GM12878 (cell line): ENCODE measurements around the gene RNASEH2A. TPM values are rescaled to one million over a fixed set of nuclear protein-coding genes. Genes with fewer than 3 reads are reported as not detected.

Source experiments
- ATAC-seq: fragments of 200-7000 bp; cut with Tn5 transposase; 3 replicates; pipeline ENCODE4 v1.9.1; 2020; ENCODE audit warnings: mild to moderate bottlenecking, moderate library complexity
- BruUV-seq: library from RNA; stranded (reverse); fragments of 400-500 nt; replicated peaks from 2 replicates; lab custom pipeline; 2021; lab: Mats Ljungman, UMichigan
- CTCF ChIA-PET: fragments of 300-600 bp; sonication (Branson Sonifier 250); formaldehyde crosslinking; extraction: SDS; loops from one replicate; lab custom pipeline; 2021; ENCODE audit warnings: inconsistent platforms; lab: Yijun Ruan, JAX
- POLR2A ChIA-PET: fragments of 350-600 bp; formaldehyde crosslinking; extraction: SDS; loops from one replicate; lab custom pipeline; 2021; ENCODE audit warnings: inconsistent platforms; lab: Charles Lee
- RAD21 ChIA-PET: fragments of 300-600 bp; sonication (Branson Sonifier 250); formaldehyde crosslinking; loops from one replicate; lab custom pipeline; 2023; ENCODE audit warnings: antibody characterized with exemption; ENCODE audit not compliant: unreplicated experiment; lab: Charles Lee
- SMC1A ChIA-PET: fragments of 300-600 bp; sonication (Branson Sonifier 250); formaldehyde crosslinking; loops from one replicate; lab custom pipeline; 2023; ENCODE audit not compliant: unreplicated experiment, uncharacterized antibody; lab: Charles Lee
- DNase-seq: peaks from one replicate; pipeline ENCODE4 v3.0.0-alpha.2; 2011; ENCODE audit warnings: low read depth, low spot score
- FAIRE-seq: peaks from 3 replicates; lab custom pipeline; 2011; peaks lifted over from hg19 to GRCh38; lab: Jason Lieb, UNC
- H2AFZ ChIP-seq: 2 replicates; pipeline ENCODE4 v1.6.0; 2011; ENCODE audit warnings: low read depth, low read length, control low read depth; ENCODE audit not compliant: control insufficient read depth
- H3K27ac ChIP-seq: 2 replicates; pipeline ENCODE4 v1.5.1; 2011; ENCODE audit warnings: control low read depth; ENCODE audit not compliant: control insufficient read depth, insufficient read depth
- H3K27me3 ChIP-seq, 2 experiments: replicated peaks in 1 of 2; 2 replicates each; pipeline versions ENCODE4 v1.6.0 to v1.6.1; 2011; ENCODE audit warnings: low read length in 1 of 2; ENCODE audit not compliant: control insufficient read depth in 2 of 2, insufficient read depth in 2 of 2
- H3K36me3 ChIP-seq, 2 experiments: 2 replicates each; pipeline ENCODE4 v1.5.1; 2011; ENCODE audit warnings: low read length in 1 of 2; ENCODE audit not compliant: control insufficient read depth in 2 of 2, insufficient read depth in 2 of 2
- H3K4me1 ChIP-seq: 2 replicates; pipeline ENCODE4 v1.6.1; 2011; ENCODE audit warnings: mild to moderate bottlenecking, low read length, moderate library complexity, mixed read lengths; ENCODE audit not compliant: control insufficient read depth, insufficient read depth
- H3K4me2 ChIP-seq: 2 replicates; pipeline ENCODE4 v1.6.0; 2011; ENCODE audit warnings: control low read depth; ENCODE audit not compliant: control insufficient read depth, insufficient read depth
- H3K4me3 ChIP-seq: fragments of 200-600 bp; sonication (generic); 2 replicates; pipeline ENCODE4 v1.5.1; 2016
- H3K79me2 ChIP-seq: 2 replicates; pipeline ENCODE4 v1.6.0; 2011; ENCODE audit warnings: low read length; ENCODE audit not compliant: control insufficient read depth, insufficient read depth
- H3K9ac ChIP-seq: 2 replicates; pipeline ENCODE4 v1.8.0; 2011; ENCODE audit warnings: low read length, control low read depth, mixed read lengths; ENCODE audit not compliant: control insufficient read depth, insufficient read depth
- H3K9me3 ChIP-seq: replicated peaks from 3 replicates; pipeline ENCODE4 v1.5.1; 2011; ENCODE audit warnings: mild to moderate bottlenecking, low read length; ENCODE audit not compliant: control insufficient read depth, insufficient read depth
- H4K20me1 ChIP-seq: 2 replicates; pipeline ENCODE4 v1.6.0; 2011; ENCODE audit not compliant: control insufficient read depth, insufficient read depth
- ASH2L ChIP-seq: fragments of 300-600, 200-600 bp; sonication (generic); IDR thresholded peaks from 2 replicates; pipeline ENCODE4 v1.6.1; 2017; ENCODE audit warnings: low read depth, mild to moderate bottlenecking, borderline replicate concordance
- CBX5 ChIP-seq: sonication (generic); IDR thresholded peaks from 2 replicates; pipeline ENCODE4 v1.6.1; 2016; ENCODE audit warnings: low read depth, moderate library complexity, mild to moderate bottlenecking, inconsistent platforms
- CHD4 ChIP-seq: fragments of 200-600 bp; sonication (generic); IDR thresholded peaks from 2 replicates; pipeline ENCODE4 v1.6.1; 2016; ENCODE audit warnings: mild to moderate bottlenecking
- CUX1 ChIP-seq: IDR thresholded peaks from 2 replicates; pipeline ENCODE4 v1.6.1; 2012; ENCODE audit warnings: improper control_type of control experiment, low read depth, low read length; ENCODE audit not compliant: insufficient replicate concordance
- DPF2 ChIP-seq: fragments of 450-650 bp; IDR thresholded peaks from 2 replicates; pipeline ENCODE4 v1.6.1; 2017; ENCODE audit warnings: mild to moderate bottlenecking
- EED ChIP-seq: sonication (generic); IDR thresholded peaks from 2 replicates; pipeline ENCODE4 v1.6.1; 2016; ENCODE audit warnings: antibody characterized with exemption, low read depth
- GATAD2B ChIP-seq: fragments of 450-650 bp; conservative IDR thresholded peaks from 2 replicates; pipeline ENCODE4 v1.6.1; 2017; ENCODE audit warnings: low read depth, mild to moderate bottlenecking, moderate library complexity
- IRF3 ChIP-seq: fragments of 450-650 bp; IDR thresholded peaks from 2 replicates; pipeline ENCODE4 v1.6.1; 2014; ENCODE audit warnings: mild to moderate bottlenecking
- MLLT1 ChIP-seq: fragments of 450-650 bp; IDR thresholded peaks from 2 replicates; pipeline ENCODE4 v1.6.1; 2016; ENCODE audit warnings: mild to moderate bottlenecking
- MXI1 ChIP-seq: fragments of 150-350 bp; IDR thresholded peaks from 2 replicates; pipeline ENCODE4 v1.6.1; 2011; ENCODE audit warnings: low read depth, mild to moderate bottlenecking, inconsistent platforms, low read length, improper control_type of control experiment
- NBN ChIP-seq: fragments of 450-650 bp; IDR thresholded peaks from 2 replicates; pipeline ENCODE4 v1.6.1; 2016
- NFXL1 ChIP-seq: fragments of 450-650 bp; IDR thresholded peaks from 2 replicates; pipeline ENCODE4 v1.6.1; 2017; ENCODE audit warnings: antibody characterized with exemption, mild to moderate bottlenecking, borderline replicate concordance
- RAD51 ChIP-seq: fragments of 450-650 bp; IDR thresholded peaks from 2 replicates; pipeline ENCODE4 v1.6.1; 2016; ENCODE audit warnings: moderate library complexity, mild to moderate bottlenecking, inconsistent platforms
- SUPT20H ChIP-seq: IDR thresholded peaks from 2 replicates; pipeline ENCODE4 v1.6.1; 2011; ENCODE audit warnings: low read depth, mild to moderate bottlenecking, low read length, moderate library complexity, borderline replicate concordance; ENCODE audit not compliant: control insufficient read depth
- TAF1 ChIP-seq: IDR thresholded peaks from 2 replicates; pipeline ENCODE4 v1.6.1; 2011; ENCODE audit warnings: mild to moderate bottlenecking, low read depth, low read length, borderline replicate concordance
- TBL1XR1 ChIP-seq: IDR thresholded peaks from 2 replicates; pipeline ENCODE4 v1.6.1; 2012; ENCODE audit warnings: low read depth, low read length, improper control_type of control experiment
- YY1 ChIP-seq: IDR thresholded peaks from 2 replicates; pipeline ENCODE4 v1.6.1; 2011; ENCODE audit warnings: low read depth, mild to moderate bottlenecking, low read length
- ZBED1 ChIP-seq: IDR thresholded peaks from 2 replicates; pipeline ENCODE4 v1.6.1; 2016; ENCODE audit warnings: borderline replicate concordance
- WGBS: methylation state at CpG from one replicate; pipeline ENCODE4 v1.1.6; 2016; ENCODE audit warnings: low lambda C conversion rate; ENCODE audit not compliant: insufficient replicate concordance, insufficient coverage; ENCODE audit errors: missing lambda C conversion rate; 5-methylcytosine and 5-hydroxymethylcytosine counted together
- in situ Hi-C: fragments of 300-500 bp; cut with MboI; formaldehyde crosslinking; loops from 9 replicates; pipeline ENCODE4 v1.14.3; 2018; ENCODE audit warnings: mixed read lengths
- intact Hi-C: fragments of 100-400 bp; cut with micrococcal nuclease; formaldehyde crosslinking; loops from one replicate; pipeline ENCODE4 v1.14.2; 2022; ENCODE audit not compliant: unreplicated experiment
- polyA plus RNA-seq, 11 experiments: library from polyadenylated mRNA; depleted of rRNA in 4 of 11; unstranded in 6 of 11; stranded (reverse) in 5 of 11; fragments of >200 nt; fragmentation: Nextera tagmentation in 4 of 11; fragmentation: Illumina TruSeq in 1 of 11; extraction: Ambion mirVana in 4 of 11; extraction: Trizol in 1 of 11; gene quantifications; 1 replicate in 1 of 11; 2 replicates in 10 of 11; pipeline versions ENCODE4 v1.2.1 to v1.2.3, GENCODE V29; 2011 to 2016; ENCODE audit warnings: inconsistent platforms in 2 of 11, missing spikeins in 2 of 11, low read depth in 1 of 11
- total RNA-seq, 4 experiments: library from RNA; depleted of rRNA in 3 of 4; stranded (reverse); fragments of >200 nt in 3 of 4; fragmentation: Illumina TruSeq in 1 of 4; extraction: Trizol in 1 of 4; gene quantifications; 2 replicates each; pipeline versions ENCODE4 v1.2.1 to v1.2.3, GENCODE V29; 2013 to 2021

Gene RNASEH2A
- total and polyA plus RNA-seq, 10 of the 15 experiments (the other 5 are each of a cell fraction or from before 2014, with no cell fraction given) = 17.4 to 103 (median 40.4) TPM

- RAD21 ChIA-PET = interaction anchor here (0.5 kb wide), 1 partner anchor 368 kb away, joined by 3 read pairs; no protein-coding TSS in a partner anchor
- Histone ChIP-seq H3K4me1 (peaks cover 68% of the 10 kb centered on the region), H3K9me3 (no peaks in the 10 kb centered on the region), H3K79me2 (peaks cover 16% of the 10 kb centered on the region), H4K20me1 (no peaks in the 10 kb centered on the region), H3K27ac (peak overlapping the region; percentile 97), H3K27me3 (no peaks in the 10 kb centered on the region), H3K4me2 (no peak overlapping the region), H3K36me3 (no peaks in the 10 kb centered on the region), H3K9ac (peak overlapping the region; percentile 77; the same call in 1 of the 2 replicates), H2AFZ (no peak overlapping the region), H3K4me3 (no peak overlapping the region)
- CTCF ChIA-PET = interaction anchor here (4.1 kb wide), 1 partner anchor 11 kb away, joined by 22 read pairs; no protein-coding TSS in a partner anchor
- DNase-seq = no peak
- ATAC-seq = no peak
- 2% methylated on average over 5 of the region's 5 CpGs for WGBS
- SMC1A ChIA-PET = interaction anchor here (1.2 kb wide), 1 partner anchor 11 kb away, joined by 6 read pairs; no protein-coding TSS in a partner anchor
- no TSS peak for BruUV-seq
- in situ Hi-C loops = no loop called here
- FAIRE-seq = peak; percentile 57
- intact Hi-C loops = loop anchor here (5.0 to 10.0 kb wide), 3 partner anchors 152 to 1690 kb away; partner anchors contain the start of genes CALR, ZNF490 and ZNF791
- POLR2A ChIA-PET = no interaction called here
- TF ChIP-seq RAD51 (no peak), MXI1 (peak; percentile 25; the same call in 1 of the 2 replicates), ASH2L (no peak), ZBED1 (no peak), TAF1 (no peak), CBX5 (no peak), MLLT1 (peak; percentile 98), CUX1 (peak; percentile 55), IRF3 (no peak), SUPT20H (no peak), CHD4 (no peak), TBL1XR1 (no peak), YY1 (no peak), EED (no peak), NFXL1 (no peak), NBN (peak; percentile 99), GATAD2B (no peak), DPF2 (no peak)
Observed at GRCh38 chr19:12784871-12785430, 21.4 kb upstream of the RNASEH2A start.
